ENCODE results near the gene DMAC2L. TPM values are rescaled to one million over a fixed set of nuclear protein-coding genes. Genes with fewer than 3 reads are reported as not detected.
A peak's percentile ranks its signal among the peaks of the same experiment; 100 is the strongest.

Gene DMAC2L
- total RNA-seq, 1 donor from 2014 or later, result 10.9 TPM

GRCh38 chr14:50350975-50351374, 38.9 kb downstream of the DMAC2L start:
- no peak overlapping the region for H3K4me3 Mint-ChIP-seq (ENCODE audit: unreplicated experiment)
- H3K9me3 Mint-ChIP-seq (ENCODE audit: unreplicated experiment), result peaks cover 2% of the 10 kb centered on the region
- peak overlapping the region; percentile 0 for H3K4me2 ChIP-seq (ENCODE audit: low read length)
- peak overlapping the region; percentile 91 for H3K27ac Mint-ChIP-seq (ENCODE audit: unreplicated experiment)
- peak overlapping the region; percentile 8 for H2AFZ ChIP-seq (ENCODE audit: low read depth, low read length)
- no peaks in the 10 kb centered on the region for H3K27me3 Mint-ChIP-seq (ENCODE audit: low read depth, unreplicated experiment)
- H3K79me2 ChIP-seq (ENCODE audit: insufficient read depth, low read length), result no peaks in the 10 kb centered on the region
- no peaks in the 10 kb centered on the region for H3K27me3 ChIP-seq (ENCODE audit: insufficient read depth, low read length)
- peaks cover 23% of the 10 kb centered on the region for H3K4me1 ChIP-seq (ENCODE audit: insufficient read depth, low read length)
- no peaks in the 10 kb centered on the region for H3K36me3 ChIP-seq (ENCODE audit: insufficient read depth, low read length)
- DNase-seq (ENCODE audit: low read depth) (peak; percentile 71), FAIRE-seq (peak; percentile 17)
- TF ChIP-seq CTCF (IDR thresholded peaks at IDR 0.05; ENCODE audit: insufficient read depth, low read depth, low read length) (no peak), EZH2 (IDR thresholded peaks at IDR 0.05; ENCODE audit: insufficient read depth, low read length) (no peak)
- H3K27ac ChIP-seq (ENCODE audit: low read depth, low read length), result peak overlapping the region; percentile 16
- no peak overlapping the region for H3K4me3 ChIP-seq (ENCODE audit: insufficient read depth, low read depth, low read length)
- peaks cover 5% of the 10 kb centered on the region for H3K36me3 Mint-ChIP-seq (ENCODE audit: low read depth, unreplicated experiment)
- H3K9me3 ChIP-seq (ENCODE audit: insufficient read depth, low read depth, low read length), result no peaks in the 10 kb centered on the region
- H4K20me1 ChIP-seq (ENCODE audit: insufficient read depth, low read length), result no peaks in the 10 kb centered on the region
- no peak overlapping the region for H3K9ac ChIP-seq (ENCODE audit: low read length)
- peaks cover 44% of the 10 kb centered on the region for H3K4me1 Mint-ChIP-seq (ENCODE audit: low read depth, unreplicated experiment)

GRCh38 chr14:50352584-50352983, 40.5 kb downstream of the DMAC2L start:
- no peaks in the 10 kb centered on the region for H3K27me3 Mint-ChIP-seq (ENCODE audit: low read depth, unreplicated experiment)
- H3K4me1 ChIP-seq (ENCODE audit: insufficient read depth, low read length), result peaks cover 19% of the 10 kb centered on the region
- no peak overlapping the region for H3K9ac ChIP-seq (ENCODE audit: low read length)
- no peak overlapping the region for H2AFZ ChIP-seq (ENCODE audit: low read depth, low read length)
- no peaks in the 10 kb centered on the region for H3K79me2 ChIP-seq (ENCODE audit: insufficient read depth, low read length)
- no peak overlapping the region for H3K27ac Mint-ChIP-seq (ENCODE audit: unreplicated experiment)
- FAIRE-seq, result no peak
- H3K9me3 ChIP-seq (ENCODE audit: insufficient read depth, low read depth, low read length), result no peaks in the 10 kb centered on the region
- DNase-seq (ENCODE audit: low read depth), result no peak
- H3K4me3 ChIP-seq (ENCODE audit: insufficient read depth, low read depth, low read length), result no peak overlapping the region
- H3K4me2 ChIP-seq (ENCODE audit: low read length), result no peak overlapping the region
- H4K20me1 ChIP-seq (ENCODE audit: insufficient read depth, low read length), result no peaks in the 10 kb centered on the region
- no peaks in the 10 kb centered on the region for H3K27me3 ChIP-seq (ENCODE audit: insufficient read depth, low read length)
- H3K4me1 Mint-ChIP-seq (ENCODE audit: low read depth, unreplicated experiment), result peaks cover 37% of the 10 kb centered on the region
- no peak overlapping the region for H3K4me3 Mint-ChIP-seq (ENCODE audit: unreplicated experiment)
- no peak overlapping the region for H3K27ac ChIP-seq (ENCODE audit: low read depth, low read length)
- no peaks in the 10 kb centered on the region for H3K36me3 ChIP-seq (ENCODE audit: insufficient read depth, low read length)
- TF ChIP-seq EZH2 (IDR thresholded peaks at IDR 0.05; ENCODE audit: insufficient read depth, low read length) (no peak), CTCF (IDR thresholded peaks at IDR 0.05; ENCODE audit: insufficient read depth, low read depth, low read length) (no peak)
- H3K36me3 Mint-ChIP-seq (ENCODE audit: low read depth, unreplicated experiment), result peaks cover 13% of the 10 kb centered on the region
- H3K9me3 Mint-ChIP-seq (ENCODE audit: unreplicated experiment), result peaks cover 2% of the 10 kb centered on the region

- H3K9me3 Mint-ChIP-seq (ENCODE audit: unreplicated experiment), result peaks cover 2% of the 10 kb centered on the region
- Histone ChIP-seq H3K9me3 (ENCODE audit: insufficient read depth, low read depth, low read length) (no peaks in the 10 kb centered on the region), H3K4me2 (ENCODE audit: low read length) (no peak overlapping the region), H3K27me3 (ENCODE audit: insufficient read depth, low read length) (no peaks in the 10 kb centered on the region), H2AFZ (ENCODE audit: low read depth, low read length) (no peak overlapping the region), H3K4me1 (ENCODE audit: insufficient read depth, low read length) (peaks cover 15% of the 10 kb centered on the region), H3K9ac (ENCODE audit: low read length) (no peak overlapping the region), H3K36me3 (ENCODE audit: insufficient read depth, low read length) (no peaks in the 10 kb centered on the region), H3K4me3 (ENCODE audit: insufficient read depth, low read depth, low read length) (no peak overlapping the region), H3K27ac (ENCODE audit: low read depth, low read length) (no peak overlapping the region), H4K20me1 (ENCODE audit: insufficient read depth, low read length) (no peaks in the 10 kb centered on the region), H3K79me2 (ENCODE audit: insufficient read depth, low read length) (no peaks in the 10 kb centered on the region)
- no peaks in the 10 kb centered on the region for H3K27me3 Mint-ChIP-seq (ENCODE audit: low read depth, unreplicated experiment)
- peaks cover 32% of the 10 kb centered on the region for H3K4me1 Mint-ChIP-seq (ENCODE audit: low read depth, unreplicated experiment)
- no peak for DNase-seq (ENCODE audit: low read depth)
- peaks cover 14% of the 10 kb centered on the region for H3K36me3 Mint-ChIP-seq (ENCODE audit: low read depth, unreplicated experiment)
- H3K4me3 Mint-ChIP-seq (ENCODE audit: unreplicated experiment), result no peak overlapping the region
- H3K27ac Mint-ChIP-seq (ENCODE audit: unreplicated experiment), result peak overlapping the region; percentile 19
- FAIRE-seq, result no peak
- TF ChIP-seq EZH2 (IDR thresholded peaks at IDR 0.05; ENCODE audit: insufficient read depth, low read length), result no peak
- TF ChIP-seq CTCF (IDR thresholded peaks at IDR 0.05; ENCODE audit: insufficient read depth, low read depth, low read length), result no peak
Measured at GRCh38 chr14:50353126-50353525, 41.0 kb downstream of the DMAC2L start.
